C4-2B (cell line): ENCODE data around the gene RBFOX2.
A peak's percentile ranks its signal among the peaks of the same experiment; 100 is the strongest.

Source experiments
- H3K27ac ChIP-seq: fragments of 450-650 bp; 2 replicates; pipeline ENCODE4 v1.5.1; 2017
- ZFX ChIP-seq: fragments of 450-650 bp; IDR thresholded peaks from 2 replicates; pipeline ENCODE4 v1.6.1; 2017
- TF ChIP-seq, protein P1 (sequence below): fragments of 450-650 bp; conservative IDR thresholded peaks from 2 replicates; pipeline ENCODE4 v1.5.1; 2017; ENCODE audit warnings: mild to moderate bottlenecking

The RBFOX2 gene

GRCh38 chr22:35887296-35887875, 141.2 kb downstream of the RBFOX2 start:
- TF ChIP-seq, protein P1, sequence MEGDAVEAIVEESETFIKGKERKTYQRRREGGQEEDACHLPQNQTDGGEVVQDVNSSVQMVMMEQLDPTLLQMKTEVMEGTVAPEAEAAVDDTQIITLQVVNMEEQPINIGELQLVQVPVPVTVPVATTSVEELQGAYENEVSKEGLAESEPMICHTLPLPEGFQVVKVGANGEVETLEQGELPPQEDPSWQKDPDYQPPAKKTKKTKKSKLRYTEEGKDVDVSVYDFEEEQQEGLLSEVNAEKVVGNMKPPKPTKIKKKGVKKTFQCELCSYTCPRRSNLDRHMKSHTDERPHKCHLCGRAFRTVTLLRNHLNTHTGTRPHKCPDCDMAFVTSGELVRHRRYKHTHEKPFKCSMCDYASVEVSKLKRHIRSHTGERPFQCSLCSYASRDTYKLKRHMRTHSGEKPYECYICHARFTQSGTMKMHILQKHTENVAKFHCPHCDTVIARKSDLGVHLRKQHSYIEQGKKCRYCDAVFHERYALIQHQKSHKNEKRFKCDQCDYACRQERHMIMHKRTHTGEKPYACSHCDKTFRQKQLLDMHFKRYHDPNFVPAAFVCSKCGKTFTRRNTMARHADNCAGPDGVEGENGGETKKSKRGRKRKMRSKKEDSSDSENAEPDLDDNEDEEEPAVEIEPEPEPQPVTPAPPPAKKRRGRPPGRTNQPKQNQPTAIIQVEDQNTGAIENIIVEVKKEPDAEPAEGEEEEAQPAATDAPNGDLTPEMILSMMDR, result no peak
- no peak for TF ChIP-seq ZFX
- no peak overlapping the region for H3K27ac ChIP-seq

GRCh38 chr22:35886309-35886708, 142.3 kb downstream of the RBFOX2 start:
- no peak for TF ChIP-seq ZFX
- TF ChIP-seq, protein P1, result no peak
- no peak overlapping the region for H3K27ac ChIP-seq

GRCh38 chr22:35884529-35884928, 144.1 kb downstream of the RBFOX2 start:
- no peak overlapping the region for H3K27ac ChIP-seq
- TF ChIP-seq, protein P1, result no peak
- TF ChIP-seq ZFX, result no peak

GRCh38 chr22:35883031-35883620, 145.5 kb downstream of the RBFOX2 start:
- no peak for TF ChIP-seq ZFX
- TF ChIP-seq, protein P1, result no peak
- peak overlapping the region; percentile 14; the same call in 1 of the 2 replicates for H3K27ac ChIP-seq

- TF ChIP-seq, protein P1, result no peak
- TF ChIP-seq ZFX, result no peak
- H3K27ac ChIP-seq, result peak overlapping the region; percentile 14; the same call in 1 of the 2 replicates
These were observed 146.2 kb downstream of the RBFOX2 start for GRCh38 chr22:35882211-35883030.

DNA sequence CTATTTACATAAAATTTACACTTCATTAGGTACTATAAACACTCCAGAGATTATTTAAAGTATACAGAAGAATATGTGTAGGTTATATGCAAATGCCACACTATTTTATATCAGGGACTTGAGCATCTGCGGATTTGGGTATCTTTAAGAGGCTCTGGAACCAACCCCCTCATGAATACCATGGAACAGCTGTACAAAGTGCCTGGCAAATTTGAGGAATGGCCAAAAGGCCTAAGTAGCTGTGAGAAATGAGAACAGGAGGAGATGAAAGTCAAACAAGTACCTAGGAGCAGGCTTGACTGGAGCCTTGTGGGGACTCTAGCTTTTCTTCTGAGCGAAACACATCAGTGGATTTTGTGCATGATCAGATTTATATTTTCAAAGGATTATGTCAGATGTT, 149.3 kb downstream of the RBFOX2 start:
- TF ChIP-seq, protein P1, result no peak
- no peak for TF ChIP-seq ZFX
- H3K27ac ChIP-seq, result no peak overlapping the region

DNA sequence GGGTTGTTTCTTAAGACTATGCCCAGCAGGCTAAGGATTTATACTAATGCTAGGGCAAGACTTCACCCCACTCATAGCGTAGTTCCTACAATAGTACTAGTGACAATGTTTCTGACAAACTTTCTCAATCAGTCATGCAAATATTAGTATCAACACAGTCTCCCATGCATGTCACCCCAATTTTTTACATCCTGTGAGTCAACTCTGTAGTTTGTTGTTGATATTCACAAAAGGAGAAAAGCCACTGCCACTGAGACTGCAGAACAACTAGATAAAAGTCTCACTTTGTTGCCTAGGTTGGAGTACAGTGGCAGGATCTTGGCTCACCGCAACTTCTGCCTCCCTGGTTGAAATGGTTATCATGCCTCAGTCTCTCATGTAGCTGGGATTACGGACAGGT, 155.2 kb downstream of the RBFOX2 start:
- no peak for TF ChIP-seq ZFX
- TF ChIP-seq, protein P1, result no peak
- H3K27ac ChIP-seq, result no peak overlapping the region
